Hematopoietic multipotent progenitor cell treated with erythropoietin and hydrocortisone succinate and interleukin-3 and kit ligand, for 6 days (in vitro differentiated cells): ENCODE data around the gene SYT6.
A peak's percentile ranks its signal among the peaks of the same experiment; 100 is the strongest.

ENCODE experiments used
- DNase-seq: peaks from one replicate; pipeline ENCODE4 v3.0.0-alpha.2; 2015

Gene SYT6

DNA sequence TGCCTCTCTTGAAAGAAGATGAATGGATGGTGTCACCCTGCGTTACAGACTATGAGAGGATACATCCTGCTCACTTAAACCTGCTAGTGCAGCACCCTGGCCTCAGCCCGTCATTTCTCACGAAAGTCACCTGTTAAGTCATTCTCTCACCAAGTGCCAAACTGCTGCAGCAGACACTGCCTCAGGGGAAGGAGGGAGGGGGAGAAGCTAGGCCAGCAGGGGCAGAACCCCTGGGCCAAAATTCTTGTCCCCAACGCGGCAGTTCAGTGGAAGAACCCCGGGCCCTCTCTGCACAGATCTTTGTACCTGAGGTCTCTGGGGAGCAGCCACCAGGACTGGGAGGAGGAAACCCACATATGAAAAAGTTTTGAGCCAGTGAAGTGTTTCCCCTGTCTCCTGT lies 37.6 kb downstream of the SYT6 start:
- no peak for DNase-seq

DNA sequence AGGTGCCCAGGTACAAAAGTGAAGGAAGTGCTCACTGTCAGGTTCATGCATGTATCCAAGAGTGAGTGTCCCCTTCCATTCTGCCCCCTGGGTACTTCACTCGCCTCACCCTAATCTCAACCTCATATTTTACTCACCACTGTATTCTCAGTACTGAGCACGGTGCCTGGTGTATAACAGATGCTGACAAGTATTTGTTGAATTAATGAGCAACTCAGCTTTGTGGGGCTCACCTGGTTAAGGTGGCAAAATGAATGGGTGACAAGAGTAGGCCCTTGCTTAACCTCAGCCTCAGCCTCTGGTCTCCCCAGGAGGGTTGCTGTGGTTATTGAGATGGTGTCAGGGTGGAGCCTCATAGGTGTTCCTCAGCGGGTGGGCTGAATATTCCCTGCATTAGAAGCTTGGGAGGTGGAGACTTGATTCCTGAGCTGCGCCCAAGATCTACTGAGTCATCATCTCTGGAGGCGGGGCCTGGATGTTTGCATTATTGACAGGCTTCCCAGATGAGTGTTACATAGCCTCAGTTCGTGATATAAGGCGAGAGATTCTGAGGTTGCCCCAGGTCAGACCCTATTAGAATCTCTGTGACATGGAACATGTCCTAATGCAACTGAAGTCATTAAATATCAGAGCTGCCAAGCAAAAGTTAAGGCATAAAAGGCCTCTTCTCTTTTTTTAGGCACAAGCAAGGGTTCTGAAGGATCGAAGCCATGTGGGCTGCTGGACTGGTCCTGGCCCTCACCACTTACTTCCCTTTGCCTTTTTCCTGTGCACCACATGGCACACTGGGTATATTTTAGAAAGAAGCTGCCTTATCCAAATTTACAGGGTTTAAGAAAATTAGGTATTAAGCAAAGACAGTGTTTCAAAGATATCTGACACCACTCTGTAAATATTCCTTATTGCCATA lies 39.2 kb downstream of the SYT6 start:
- DNase-seq: no peak

DNA sequence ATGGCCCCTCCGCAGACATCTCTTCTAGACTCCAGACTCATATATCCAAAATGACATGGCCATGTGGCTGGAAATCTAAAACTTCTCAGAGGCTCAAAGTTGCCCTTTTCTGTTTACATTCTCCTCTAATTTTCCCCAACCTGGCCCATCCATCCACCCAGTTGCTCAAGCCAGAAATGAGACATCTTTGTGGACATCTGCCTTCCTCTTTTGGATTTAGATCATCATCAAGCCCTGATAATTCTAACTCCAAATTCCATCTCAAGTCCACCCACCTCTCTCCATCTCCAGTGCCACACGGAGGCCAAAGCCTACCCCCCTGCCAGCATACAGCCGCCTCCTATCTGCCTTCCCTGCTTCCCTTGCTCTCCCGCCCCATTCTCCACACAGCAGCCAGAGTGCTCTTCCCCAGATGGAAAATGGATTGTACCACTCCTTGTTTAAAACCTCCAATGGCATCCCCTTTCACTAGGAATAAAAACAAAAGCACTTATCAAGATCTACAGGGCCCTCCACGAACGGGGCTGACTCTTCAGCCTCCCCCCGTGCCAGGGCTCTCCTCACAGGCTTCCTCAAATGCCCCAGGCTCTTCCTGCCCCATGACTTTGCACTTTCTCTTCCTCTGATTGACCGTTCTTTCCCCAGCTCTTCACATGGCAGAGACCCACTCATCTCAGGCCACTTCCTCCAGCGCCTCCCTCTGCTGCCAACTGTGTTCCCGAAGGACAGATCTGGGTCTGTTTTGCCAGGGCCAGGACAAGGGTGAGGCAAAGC lies 40.1 kb downstream of the SYT6 start:
- peak; percentile 69 for DNase-seq

DNA sequence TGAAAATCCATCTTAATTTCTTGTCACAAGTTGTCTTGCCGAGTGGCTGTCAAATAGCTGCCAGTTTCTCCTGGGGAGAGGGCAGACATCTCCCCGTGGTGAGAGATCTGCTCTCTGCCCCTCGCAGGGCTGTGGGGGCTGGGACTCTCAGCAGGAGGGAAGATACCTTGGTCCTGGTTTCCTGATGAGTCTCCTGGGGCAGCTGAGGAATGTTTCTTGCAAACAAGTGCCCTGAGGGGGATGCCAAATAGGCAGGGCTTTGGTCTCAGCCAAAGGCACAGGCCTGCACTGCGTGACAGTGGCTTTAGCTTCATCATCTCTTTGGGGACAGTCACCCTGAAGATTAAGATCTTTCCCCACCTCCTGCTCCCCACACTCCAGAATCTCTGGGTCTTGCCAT lies 40.9 kb downstream of the SYT6 start:
- no peak for DNase-seq

DNA sequence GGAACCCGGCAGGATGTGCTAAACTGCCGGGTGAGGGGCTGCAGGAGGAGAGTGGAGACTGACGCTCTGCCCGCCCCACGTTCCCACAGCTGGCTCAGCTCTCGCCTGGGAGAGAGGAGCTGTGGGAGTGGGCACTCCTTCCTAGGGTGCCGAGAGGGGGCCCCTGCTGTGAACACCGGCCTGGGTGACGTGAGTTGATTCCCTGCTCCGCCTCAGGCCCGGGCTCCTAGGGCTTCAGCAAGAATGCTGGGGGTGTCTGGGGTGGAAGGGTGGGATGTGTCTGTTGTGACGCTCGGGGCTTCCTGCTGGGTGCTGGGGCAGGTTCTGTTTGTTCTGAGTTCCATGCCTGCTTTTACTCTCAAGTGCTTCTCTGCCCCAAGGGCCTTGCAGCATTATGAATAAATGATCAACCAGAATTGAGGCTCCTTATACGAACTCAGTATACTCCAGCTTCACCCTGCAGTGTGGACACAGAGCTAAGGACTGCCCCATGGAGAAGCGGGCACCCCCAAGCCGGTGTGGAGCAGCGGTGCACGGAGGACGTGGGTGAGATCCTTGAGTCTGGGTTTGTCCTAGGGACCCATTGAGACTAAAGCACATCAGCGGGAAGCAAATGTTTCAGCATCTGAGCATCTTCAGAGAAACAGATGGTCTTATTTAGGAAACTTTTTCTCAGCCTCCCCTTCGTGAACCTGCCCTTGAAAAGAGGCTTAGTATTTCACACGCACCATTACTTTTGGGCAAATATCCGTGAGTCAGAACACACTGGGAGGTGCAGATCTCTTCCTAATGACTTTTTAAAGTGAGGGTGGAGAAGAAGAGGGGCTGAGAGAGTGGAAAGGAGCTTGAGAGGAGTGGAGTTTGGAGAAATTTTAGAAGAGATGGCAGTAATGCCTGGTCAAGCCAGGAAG lies 41.7 kb downstream of the SYT6 start:
- no peak for DNase-seq

DNA sequence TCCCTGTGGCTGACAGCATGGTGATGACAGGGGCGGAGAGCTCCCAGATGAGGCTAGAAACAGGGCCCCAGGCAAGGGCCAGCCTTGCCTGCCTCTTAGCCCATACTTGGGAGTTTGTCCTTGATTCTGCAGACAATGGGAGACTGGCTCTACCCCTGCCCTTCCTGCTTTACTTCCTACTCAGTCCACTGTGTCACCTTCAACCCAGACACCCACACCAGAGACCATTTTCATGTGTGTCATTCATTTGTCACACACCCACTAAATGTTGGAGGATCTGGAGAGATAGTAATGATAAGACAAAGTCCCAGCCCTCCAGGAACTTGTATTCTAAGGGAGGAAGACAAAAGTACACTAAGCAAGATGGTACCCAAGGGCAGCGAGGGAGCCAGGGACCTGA lies 43.7 kb downstream of the SYT6 start:
- DNase-seq: no peak

DNA sequence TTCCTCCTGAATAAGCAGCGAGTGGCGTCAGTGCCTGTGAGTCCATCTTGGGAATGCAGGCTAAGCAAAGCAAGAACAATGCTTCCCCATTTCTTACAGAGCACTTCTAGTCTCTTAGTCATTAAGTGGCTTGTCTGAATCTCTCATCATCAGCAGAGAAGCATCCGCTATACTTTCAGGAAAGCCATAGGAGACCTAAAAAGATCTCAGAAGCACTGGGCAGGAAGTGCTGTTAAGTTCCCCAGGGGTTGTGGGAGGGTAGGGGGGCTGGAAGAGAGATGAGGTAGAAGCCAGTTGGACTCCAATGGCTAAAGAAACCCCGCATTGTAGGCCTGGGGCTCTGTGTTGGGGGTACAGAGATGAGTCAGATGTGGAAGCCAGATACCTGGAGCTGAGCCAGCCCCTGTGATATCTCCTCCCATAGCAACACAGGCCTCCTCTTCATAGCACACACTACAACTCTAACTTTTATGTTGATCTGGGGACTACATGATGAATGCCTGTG lies 44.9 kb downstream of the SYT6 start:
- peak; percentile 49 for DNase-seq

DNA sequence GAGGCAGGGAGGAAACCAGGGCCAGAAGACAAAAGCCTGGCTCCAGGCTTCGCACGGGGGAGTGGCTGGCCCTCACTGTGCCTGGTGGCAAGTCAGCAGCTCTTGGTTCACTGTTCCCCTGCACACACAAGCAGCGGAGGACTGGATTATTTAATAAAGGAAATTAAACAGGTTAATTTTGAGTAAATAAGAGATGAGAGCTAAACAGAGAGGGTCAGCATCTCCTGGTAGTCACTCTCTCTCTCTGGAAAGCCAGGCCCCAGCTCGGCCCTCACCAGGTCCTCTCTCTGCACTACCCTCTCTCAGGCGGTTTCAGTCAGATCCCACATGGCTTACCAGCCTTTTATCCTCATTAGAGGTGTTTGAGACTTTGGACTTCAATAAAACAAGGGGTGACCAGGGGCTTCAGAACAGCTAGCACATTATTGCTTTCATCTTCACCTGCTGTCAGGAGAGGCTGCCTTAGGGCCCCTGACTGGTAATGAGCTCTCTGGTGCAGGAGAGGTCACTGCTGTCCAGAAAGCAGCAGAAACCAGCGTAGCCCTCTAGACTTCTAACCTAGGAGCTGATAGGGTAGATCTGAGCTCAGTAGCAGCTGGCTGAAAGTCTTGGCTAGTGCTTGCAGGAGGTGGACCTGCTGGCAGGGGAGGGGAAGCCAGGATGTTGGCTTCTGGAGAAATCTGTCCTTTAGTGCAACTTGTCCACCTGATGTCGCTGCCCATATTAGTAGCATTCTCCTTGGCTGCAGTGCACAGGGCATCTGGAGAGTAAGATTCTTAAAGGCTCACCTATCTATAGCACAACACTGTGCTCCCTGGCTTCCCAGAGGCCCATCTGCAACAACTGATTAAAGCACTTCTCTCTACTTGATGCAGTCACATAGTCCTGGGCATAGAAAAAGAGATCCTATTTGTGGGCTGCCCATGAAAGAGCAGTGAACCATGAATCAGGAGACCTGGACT lies 45.9 kb downstream of the SYT6 start:
- peak; percentile 33 for DNase-seq

DNA sequence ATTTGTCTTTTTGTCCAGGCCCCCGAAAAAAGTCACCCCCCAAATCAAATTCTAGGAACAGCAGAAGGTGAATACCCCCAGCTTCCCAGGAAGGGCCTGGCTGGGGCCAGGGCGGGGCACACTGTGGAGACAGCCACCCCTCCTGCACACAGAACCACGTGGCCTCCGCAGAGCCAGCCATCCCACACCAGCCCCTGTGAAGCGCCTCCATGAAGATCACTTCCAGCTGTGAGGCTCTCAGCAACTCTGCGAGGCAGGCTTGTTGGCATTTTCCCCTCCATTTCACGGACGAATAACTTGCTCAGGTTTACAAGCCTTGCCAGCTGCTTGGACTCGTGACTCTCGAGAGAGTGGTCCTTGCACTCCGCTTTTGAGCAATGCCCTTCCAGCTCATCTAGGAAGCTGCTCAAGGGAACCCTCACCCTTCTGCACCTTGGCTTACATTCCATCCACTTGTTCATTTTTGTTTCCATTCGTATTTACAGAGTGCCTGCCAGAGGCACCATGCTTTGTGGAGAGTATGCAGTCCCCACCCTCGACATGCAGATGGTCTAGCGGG lies 48.2 kb downstream of the SYT6 start:
- DNase-seq: no peak

DNA sequence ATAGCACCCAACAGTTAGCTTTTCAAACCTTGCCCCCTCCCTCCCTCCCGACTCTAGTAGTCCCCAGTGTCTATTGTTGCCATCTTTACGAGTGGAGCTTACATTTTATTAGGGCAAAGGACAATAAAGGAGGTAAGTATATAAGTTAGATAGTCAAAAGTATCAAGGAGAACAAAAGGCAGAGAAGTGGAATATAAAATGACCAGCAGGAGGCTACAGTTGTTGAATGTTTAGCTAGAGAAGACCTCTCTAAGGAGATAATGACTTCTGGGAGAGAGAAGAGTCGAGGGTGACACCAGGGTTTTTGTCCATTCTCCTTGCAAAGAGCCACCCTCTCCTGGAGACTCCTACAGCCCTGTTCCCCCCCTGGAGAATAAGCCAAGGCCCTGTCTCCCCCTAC lies 48.7 kb downstream of the SYT6 start:
- DNase-seq: no peak

DNA sequence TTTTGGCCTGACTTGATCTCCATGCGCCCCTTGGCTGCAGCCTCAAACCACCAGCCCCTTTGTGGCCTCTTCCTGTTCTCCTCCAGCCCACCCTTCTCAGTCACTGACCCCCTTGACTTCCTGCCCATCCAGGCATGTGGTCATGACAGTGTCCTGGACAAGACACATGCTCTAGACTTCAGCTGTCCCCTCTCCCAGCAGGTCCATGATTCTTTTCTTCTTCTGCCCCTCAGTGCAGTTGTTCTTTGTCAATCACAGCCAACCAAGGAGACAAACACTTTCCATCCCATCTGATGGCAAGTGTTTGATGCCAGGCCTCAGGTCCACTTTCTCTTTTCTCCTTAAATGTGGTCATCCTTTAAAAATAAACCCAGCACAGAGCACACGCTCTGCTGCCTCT lies 49.7 kb downstream of the SYT6 start:
- no peak for DNase-seq

DNA sequence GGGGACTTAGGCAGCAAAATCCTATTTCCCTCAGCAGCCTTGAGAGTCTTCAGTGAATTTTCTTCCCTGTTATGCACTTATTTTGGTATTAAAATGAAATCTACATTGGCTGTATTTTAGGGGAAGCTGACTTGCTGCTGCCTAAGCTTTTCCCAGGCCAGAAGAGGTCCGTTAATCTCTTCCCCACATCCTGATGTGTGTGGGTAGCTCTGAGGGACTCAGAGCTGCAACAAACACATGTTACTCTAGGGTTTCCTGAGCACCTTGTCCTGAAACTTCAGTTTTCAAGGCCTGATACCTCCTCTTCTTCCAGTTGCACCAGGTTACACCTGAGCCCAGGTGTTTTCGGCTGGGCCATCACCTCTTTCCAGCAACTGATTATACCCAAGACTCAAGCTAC lies 51.5 kb downstream of the SYT6 start:
- DNase-seq: no peak

DNA sequence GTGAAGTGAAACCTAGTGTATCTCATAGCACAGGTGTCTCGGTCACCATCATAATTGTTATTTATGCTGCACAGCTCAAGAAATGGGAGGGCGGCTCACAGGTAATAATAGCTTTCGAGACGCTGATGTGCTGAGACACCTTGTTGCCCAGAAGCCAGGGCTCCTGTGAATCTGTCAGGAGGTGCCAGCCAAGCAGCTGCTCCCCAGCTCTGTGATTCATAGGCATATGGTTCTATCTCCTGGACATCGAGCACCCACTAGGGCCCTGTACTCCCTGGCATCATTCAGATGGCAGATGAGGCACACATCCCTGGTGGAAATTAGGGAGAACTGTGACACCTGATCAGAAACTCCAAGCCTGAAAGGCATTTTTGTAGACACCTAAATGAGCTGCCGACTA lies 53.5 kb downstream of the SYT6 start:
- DNase-seq: no peak

DNA sequence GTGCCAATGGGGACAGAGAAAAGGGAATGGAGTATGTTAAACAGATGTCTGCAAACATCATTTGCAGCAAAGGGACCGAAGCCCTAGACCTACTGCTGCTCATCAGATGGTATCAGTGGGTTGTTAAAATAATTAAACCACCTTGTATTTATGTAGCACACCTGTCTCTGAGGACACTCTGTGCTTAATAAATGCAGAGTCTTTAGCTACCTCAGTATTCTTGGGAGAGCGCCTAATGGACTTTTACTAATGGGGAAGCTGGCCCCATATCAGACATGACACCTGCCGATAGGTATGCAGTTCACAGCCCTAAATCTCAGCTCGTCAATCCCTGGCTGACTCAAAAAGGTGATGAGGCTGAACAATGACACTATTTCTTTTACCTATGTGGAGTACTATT lies 54.4 kb downstream of the SYT6 start:
- no peak for DNase-seq

DNA sequence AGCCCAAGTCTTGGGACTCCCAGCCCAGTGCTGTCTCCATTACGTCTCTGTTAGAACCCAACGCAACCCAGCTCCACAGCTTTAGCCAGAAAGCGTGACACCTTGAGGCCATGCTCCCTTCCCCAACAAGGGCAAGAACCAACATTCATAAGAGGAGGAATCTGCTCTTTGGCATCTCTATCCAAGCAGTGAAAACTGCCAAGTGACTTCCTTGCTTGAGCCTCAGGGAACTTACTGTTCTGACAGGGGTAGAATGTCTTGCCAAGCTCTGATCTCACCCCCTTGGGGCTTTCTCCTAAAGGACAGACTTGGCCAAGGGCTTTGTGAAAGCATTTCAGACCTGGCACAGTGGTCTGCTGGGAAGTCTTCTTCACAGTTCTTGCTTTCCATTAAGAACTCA lies 56.6 kb downstream of the SYT6 start:
- no peak for DNase-seq

DNA sequence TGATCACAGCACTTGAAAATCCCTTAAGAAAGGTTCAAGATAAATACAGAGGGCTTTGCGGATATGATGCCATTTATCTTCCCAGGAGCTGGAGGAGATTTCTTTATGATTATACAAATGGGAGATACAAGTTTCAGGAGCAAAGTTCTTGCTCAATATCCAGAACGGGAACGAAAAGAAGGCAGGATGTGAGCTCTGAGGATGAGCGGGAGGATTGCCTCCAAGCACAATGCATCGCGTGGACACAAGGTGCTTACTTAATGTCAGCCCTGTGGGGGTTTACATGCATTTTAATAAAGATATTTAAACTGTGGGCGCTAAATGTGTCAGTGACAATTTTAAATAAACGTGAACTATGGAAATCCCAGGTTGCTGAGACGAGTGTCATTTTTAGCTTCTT lies 59.0 kb downstream of the SYT6 start:
- no peak for DNase-seq

DNA sequence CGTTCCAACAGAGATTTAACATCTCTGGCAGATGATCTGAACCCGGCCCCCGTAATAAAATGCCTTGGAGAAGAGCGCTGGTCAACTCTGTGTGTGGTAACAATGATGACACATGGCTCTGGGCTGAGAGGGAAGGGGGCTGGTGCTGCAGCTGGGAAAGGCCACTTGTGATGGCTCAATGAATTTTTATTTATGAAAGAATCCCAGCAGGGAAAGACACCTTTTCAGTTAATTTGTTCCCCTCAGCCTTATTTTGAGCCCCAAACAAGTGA lies 59.4 kb downstream of the SYT6 start:
- DNase-seq: no peak

DNA sequence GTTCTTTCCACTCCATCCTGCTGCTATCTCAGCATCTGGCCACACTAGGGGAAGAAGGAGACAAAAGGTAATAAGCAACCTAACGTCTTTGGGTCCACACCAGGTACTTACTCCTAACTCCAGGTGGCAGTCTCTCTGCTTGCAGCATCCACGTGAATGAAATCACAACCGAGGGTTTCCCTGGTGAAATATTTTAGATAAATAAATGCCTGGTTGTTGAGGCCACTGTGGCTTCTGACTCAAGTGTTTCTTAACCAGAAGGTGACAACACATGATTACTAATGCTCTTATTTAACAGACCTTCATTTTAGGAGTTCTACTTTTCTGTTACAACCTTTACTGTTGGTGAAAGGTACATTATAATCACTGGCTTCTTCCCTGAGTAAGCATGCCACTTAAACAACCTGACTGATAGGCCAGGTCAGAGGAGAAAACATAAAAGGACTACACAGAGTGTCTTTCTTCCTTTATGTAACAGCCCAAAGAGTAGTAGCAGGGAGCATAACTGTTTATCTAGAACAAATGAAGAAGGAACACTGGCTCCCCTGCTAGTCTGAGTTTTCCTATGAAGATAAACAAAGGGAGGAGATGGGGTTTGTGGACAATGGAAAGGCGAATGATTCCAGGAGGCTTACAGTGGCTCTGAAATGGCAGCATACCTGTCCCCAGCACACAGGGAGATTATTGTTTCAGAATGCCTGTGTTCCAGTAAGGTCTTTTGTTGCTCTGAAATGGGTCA lies 59.9 kb downstream of the SYT6 start:
- DNase-seq: no peak

DNA sequence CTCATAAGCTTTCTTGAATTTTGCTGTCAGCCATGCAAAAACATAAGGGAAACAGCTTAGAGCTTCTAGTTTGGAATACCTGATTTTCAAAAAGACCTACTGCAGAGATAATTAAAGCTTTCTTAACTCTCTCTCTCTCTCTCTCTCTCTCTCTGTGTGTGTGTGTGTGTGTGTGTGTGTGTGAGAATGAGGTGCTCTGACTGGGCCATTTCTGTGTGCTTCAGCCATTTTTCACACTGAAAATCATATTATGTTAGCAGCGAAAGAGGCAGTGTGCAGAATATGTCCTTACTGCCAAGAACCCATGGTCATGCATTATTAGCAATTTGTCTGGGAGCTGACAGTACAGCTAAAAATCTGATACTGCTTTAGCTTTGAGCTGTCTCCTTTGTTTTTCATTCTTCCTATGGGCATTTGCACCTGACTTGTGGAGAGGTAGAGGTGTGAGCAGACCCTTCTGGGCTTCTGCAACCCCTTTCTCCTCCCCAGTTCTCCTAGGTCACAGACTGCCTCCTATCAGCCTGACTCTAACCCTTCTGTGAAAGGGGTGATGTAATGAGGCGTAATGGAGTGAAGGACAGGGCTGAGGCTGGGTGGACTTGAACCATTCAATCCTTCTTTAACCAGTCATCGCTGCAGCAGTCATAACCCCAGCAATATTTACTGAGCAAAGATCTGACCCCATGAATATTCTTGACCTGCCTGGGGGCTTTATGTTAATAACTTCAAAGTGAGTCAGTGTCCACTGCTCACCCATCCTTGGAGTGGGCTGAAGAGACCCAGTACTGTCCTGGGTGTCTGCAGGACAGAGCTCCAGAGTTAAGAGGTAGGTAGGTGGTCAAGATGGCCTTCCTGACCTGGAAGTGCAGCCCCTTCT lies 61.2 kb downstream of the SYT6 start:
- DNase-seq: no peak

DNA sequence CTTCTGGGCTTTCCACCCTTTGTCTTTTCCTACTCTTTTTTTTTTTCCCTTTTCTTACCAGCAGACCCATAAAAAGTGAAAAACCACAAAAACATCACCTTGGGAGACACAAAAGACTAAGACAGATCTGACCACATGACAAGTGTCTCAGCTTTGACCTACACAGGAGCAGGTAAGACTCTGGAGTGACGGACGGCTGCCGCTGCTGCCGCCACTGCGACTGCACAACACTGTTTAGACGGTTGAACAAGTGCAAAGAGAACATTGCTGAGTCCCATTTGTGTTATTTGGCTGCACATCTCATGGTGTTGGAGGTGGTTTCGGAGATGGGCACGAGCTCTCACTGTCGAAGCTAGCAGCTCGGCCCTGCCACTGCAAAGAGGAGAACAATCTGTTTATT lies 62.0 kb downstream of the SYT6 start:
- DNase-seq: no peak
